Measurements from ENCODE around the gene UXT. TPM values are rescaled to one million over a fixed set of nuclear protein-coding genes. Genes with fewer than 3 reads are reported as not detected.

The UXT gene
- total and polyA plus RNA-seq, 2 experiments from 2014 or later: 58.4 to 141 TPM

DNA sequence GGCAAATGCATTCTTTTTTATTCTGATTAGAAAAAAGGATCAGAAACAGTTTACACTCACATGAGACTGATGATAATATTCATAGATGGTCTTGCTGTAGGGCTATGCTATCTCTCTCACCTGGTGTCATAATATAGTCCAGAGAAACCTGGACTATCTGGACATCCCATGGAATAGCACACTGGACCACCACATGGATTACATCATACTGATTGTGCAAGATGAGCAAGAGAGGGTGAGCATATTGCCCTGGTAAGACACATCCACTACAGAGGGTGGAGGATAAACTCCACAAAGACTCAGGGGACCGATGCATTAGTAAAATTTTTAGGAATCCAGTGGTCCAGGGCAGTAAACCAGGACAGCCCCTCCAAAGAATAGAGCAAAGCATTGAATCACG lies 47.5 kb downstream of the UXT start:
- Histone ChIP-seq H4K20me1 (replicated peaks; ENCODE audit: insufficient read depth) (no peaks in the 10 kb centered on the region), H3F3A (replicated peaks; ENCODE audit: low read depth) (no peaks in the 10 kb centered on the region), H3K79me2 (replicated peaks; ENCODE audit: insufficient read depth) (no peaks in the 10 kb centered on the region), H3K4me1 (ENCODE audit: insufficient read depth) (no peaks in the 10 kb centered on the region), H3K27me3 (ENCODE audit: insufficient read depth) (no peaks in the 10 kb centered on the region), H2AFZ (no peak overlapping the region), H3K4me3 (no peak overlapping the region), H3K9me2 (ENCODE audit: insufficient read depth) (no peaks in the 10 kb centered on the region), H3K27ac (ENCODE audit: low read depth) (no peak overlapping the region), H3K36me3 (ENCODE audit: insufficient read depth) (no peaks in the 10 kb centered on the region), H3K4me2 (no peak overlapping the region)
- Mint-ChIP-seq H3K27me3 (ENCODE audit: insufficient read depth, low read depth, poor library complexity) (peaks cover 4% of the 10 kb centered on the region), H3K27ac (no peak overlapping the region), H3K36me3 (ENCODE audit: low read depth) (peaks cover 13% of the 10 kb centered on the region; the same call in 2 of the 3 replicates), H3K4me1 (peaks cover 17% of the 10 kb centered on the region), H3K4me3 (no peak overlapping the region), H3K9me3 (no peaks in the 10 kb centered on the region)
- ATAC-seq (no peak), DNase-seq (ENCODE audit: low spot score) (no peak)
- TF ChIP-seq EZH2 (IDR thresholded peaks at IDR 0.05; ENCODE audit: low read depth, unreplicated experiment): no peak
- TF ChIP-seq, protein P1, sequence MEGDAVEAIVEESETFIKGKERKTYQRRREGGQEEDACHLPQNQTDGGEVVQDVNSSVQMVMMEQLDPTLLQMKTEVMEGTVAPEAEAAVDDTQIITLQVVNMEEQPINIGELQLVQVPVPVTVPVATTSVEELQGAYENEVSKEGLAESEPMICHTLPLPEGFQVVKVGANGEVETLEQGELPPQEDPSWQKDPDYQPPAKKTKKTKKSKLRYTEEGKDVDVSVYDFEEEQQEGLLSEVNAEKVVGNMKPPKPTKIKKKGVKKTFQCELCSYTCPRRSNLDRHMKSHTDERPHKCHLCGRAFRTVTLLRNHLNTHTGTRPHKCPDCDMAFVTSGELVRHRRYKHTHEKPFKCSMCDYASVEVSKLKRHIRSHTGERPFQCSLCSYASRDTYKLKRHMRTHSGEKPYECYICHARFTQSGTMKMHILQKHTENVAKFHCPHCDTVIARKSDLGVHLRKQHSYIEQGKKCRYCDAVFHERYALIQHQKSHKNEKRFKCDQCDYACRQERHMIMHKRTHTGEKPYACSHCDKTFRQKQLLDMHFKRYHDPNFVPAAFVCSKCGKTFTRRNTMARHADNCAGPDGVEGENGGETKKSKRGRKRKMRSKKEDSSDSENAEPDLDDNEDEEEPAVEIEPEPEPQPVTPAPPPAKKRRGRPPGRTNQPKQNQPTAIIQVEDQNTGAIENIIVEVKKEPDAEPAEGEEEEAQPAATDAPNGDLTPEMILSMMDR (conservative IDR thresholded peaks at IDR 0.05; ENCODE audit: low read depth in 2 of 2): no peak
- no peak for TF ChIP-seq POLR2AphosphoS5 (IDR thresholded peaks at IDR 0.05; ENCODE audit: low read depth)
- TF ChIP-seq, protein P2, sequence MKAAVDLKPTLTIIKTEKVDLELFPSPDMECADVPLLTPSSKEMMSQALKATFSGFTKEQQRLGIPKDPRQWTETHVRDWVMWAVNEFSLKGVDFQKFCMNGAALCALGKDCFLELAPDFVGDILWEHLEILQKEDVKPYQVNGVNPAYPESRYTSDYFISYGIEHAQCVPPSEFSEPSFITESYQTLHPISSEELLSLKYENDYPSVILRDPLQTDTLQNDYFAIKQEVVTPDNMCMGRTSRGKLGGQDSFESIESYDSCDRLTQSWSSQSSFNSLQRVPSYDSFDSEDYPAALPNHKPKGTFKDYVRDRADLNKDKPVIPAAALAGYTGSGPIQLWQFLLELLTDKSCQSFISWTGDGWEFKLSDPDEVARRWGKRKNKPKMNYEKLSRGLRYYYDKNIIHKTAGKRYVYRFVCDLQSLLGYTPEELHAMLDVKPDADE (IDR thresholded peaks at IDR 0.05): no peak
- TF ChIP-seq NANOG (IDR thresholded peaks at IDR 0.05; ENCODE audit: borderline replicate concordance): no peak
- TF ChIP-seq, protein P3, sequence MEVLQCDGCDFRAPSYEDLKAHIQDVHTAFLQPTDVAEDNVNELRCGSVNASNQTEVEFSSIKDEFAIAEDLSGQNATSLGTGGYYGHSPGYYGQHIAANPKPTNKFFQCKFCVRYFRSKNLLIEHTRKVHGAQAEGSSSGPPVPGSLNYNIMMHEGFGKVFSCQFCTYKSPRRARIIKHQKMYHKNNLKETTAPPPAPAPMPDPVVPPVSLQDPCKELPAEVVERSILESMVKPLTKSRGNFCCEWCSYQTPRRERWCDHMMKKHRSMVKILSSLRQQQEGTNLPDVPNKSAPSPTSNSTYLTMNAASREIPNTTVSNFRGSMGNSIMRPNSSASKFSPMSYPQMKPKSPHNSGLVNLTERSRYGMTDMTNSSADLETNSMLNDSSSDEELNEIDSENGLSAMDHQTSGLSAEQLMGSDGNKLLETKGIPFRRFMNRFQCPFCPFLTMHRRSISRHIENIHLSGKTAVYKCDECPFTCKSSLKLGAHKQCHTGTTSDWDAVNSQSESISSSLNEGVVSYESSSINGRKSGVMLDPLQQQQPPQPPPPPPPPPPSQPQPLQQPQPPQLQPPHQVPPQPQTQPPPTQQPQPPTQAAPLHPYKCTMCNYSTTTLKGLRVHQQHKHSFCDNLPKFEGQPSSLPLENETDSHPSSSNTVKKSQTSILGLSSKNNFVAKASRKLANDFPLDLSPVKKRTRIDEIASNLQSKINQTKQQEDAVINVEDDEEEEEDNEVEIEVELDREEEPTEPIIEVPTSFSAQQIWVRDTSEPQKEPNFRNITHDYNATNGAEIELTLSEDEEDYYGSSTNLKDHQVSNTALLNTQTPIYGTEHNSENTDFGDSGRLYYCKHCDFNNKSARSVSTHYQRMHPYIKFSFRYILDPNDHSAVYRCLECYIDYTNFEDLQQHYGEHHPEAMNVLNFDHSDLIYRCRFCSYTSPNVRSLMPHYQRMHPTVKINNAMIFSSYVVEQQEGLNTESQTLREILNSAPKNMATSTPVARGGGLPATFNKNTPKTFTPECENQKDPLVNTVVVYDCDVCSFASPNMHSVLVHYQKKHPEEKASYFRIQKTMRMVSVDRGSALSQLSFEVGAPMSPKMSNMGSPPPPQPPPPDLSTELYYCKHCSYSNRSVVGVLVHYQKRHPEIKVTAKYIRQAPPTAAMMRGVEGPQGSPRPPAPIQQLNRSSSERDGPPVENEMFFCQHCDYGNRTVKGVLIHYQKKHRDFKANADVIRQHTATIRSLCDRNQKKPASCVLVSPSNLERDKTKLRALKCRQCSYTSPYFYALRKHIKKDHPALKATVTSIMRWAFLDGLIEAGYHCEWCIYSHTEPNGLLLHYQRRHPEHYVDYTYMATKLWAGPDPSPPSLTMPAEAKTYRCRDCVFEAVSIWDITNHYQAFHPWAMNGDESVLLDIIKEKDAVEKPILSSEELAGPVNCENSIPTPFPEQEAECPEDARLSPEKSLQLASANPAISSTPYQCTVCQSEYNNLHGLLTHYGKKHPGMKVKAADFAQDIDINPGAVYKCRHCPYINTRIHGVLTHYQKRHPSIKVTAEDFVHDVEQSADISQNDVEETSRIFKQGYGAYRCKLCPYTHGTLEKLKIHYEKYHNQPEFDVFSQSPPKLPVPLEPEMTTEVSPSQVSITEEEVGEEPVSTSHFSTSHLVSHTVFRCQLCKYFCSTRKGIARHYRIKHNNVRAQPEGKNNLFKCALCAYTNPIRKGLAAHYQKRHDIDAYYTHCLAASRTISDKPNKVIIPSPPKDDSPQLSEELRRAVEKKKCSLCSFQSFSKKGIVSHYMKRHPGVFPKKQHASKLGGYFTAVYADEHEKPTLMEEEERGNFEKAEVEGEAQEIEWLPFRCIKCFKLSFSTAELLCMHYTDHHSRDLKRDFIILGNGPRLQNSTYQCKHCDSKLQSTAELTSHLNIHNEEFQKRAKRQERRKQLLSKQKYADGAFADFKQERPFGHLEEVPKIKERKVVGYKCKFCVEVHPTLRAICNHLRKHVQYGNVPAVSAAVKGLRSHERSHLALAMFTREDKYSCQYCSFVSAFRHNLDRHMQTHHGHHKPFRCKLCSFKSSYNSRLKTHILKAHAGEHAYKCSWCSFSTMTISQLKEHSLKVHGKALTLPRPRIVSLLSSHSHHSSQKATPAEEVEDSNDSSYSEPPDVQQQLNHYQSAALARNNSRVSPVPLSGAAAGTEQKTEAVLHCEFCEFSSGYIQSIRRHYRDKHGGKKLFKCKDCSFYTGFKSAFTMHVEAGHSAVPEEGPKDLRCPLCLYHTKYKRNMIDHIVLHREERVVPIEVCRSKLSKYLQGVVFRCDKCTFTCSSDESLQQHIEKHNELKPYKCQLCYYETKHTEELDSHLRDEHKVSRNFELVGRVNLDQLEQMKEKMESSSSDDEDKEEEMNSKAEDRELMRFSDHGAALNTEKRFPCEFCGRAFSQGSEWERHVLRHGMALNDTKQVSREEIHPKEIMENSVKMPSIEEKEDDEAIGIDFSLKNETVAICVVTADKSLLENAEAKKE (CRISPR knock-in tag; IDR thresholded peaks at IDR 0.05): no peak
- TF ChIP-seq JUNB (IDR thresholded peaks at IDR 0.05; ENCODE audit: unreplicated experiment): no peak
- no peak for TF ChIP-seq EZH2phosphoT487 (IDR thresholded peaks at IDR 0.05; ENCODE audit: unreplicated experiment)
